ENCODE data around the gene CNOT4.

CNOT4 gene

GRCh38 chr7:135403302-135403701, 106.6 kb downstream of the CNOT4 start:
- DNase-seq (ENCODE audit: low read depth in 2 of 2), result no peak

GRCh38 chr7:135397689-135398088, 112.2 kb downstream of the CNOT4 start:
- no peak for DNase-seq (ENCODE audit: low read depth in 2 of 2)

GRCh38 chr7:135392701-135393100, 117.2 kb downstream of the CNOT4 start:
- no peak for DNase-seq (ENCODE audit: low read depth in 2 of 2)

GRCh38 chr7:135391514-135391913, 118.4 kb downstream of the CNOT4 start:
- DNase-seq (ENCODE audit: low read depth in 2 of 2), result no peak

- DNase-seq (ENCODE audit: low read depth in 2 of 2), result no peak
These were observed 119.1 kb downstream of the CNOT4 start for GRCh38 chr7:135390829-135391228.

- DNase-seq (ENCODE audit: low read depth in 2 of 2), result no peak
These were observed 119.9 kb downstream of the CNOT4 start for GRCh38 chr7:135389971-135390370.

- DNase-seq (ENCODE audit: low read depth in 2 of 2), result no peak
These were observed 121.3 kb downstream of the CNOT4 start for GRCh38 chr7:135388616-135389015.

- no peak for DNase-seq (ENCODE audit: low read depth in 2 of 2)
These were observed 123.1 kb downstream of the CNOT4 start for GRCh38 chr7:135386776-135387175.

GRCh38 chr7:135386181-135386580, 123.7 kb downstream of the CNOT4 start:
- no peak for DNase-seq (ENCODE audit: low read depth in 2 of 2)

GRCh38 chr7:135385209-135385608, 124.7 kb downstream of the CNOT4 start:
- DNase-seq (ENCODE audit: low read depth in 2 of 2), result no peak

- DNase-seq (ENCODE audit: low read depth in 2 of 2), result no peak
These were observed 126.3 kb downstream of the CNOT4 start for GRCh38 chr7:135383525-135384175.

GRCh38 chr7:135382173-135382572, 127.7 kb downstream of the CNOT4 start:
- no peak for DNase-seq (ENCODE audit: low read depth in 2 of 2)

GRCh38 chr7:135381369-135381768, 128.5 kb downstream of the CNOT4 start:
- DNase-seq (ENCODE audit: low read depth in 2 of 2), result no peak

- no peak for DNase-seq (ENCODE audit: low read depth in 2 of 2)
These were observed 129.6 kb downstream of the CNOT4 start for GRCh38 chr7:135380351-135380750.

GRCh38 chr7:135377171-135377570, 132.7 kb downstream of the CNOT4 start:
- DNase-seq (ENCODE audit: low read depth in 2 of 2), result no peak

GRCh38 chr7:135375908-135376699, 133.8 kb downstream of the CNOT4 start:
- DNase-seq (ENCODE audit: low read depth in 2 of 2), result no peak

GRCh38 chr7:135374736-135375135, 135.2 kb downstream of the CNOT4 start:
- DNase-seq (ENCODE audit: low read depth in 2 of 2), result no peak

GRCh38 chr7:135372222-135372621, 137.7 kb downstream of the CNOT4 start:
- DNase-seq (ENCODE audit: low read depth in 2 of 2), result no peak

- DNase-seq (ENCODE audit: low read depth in 2 of 2), result no peak
These were observed 139.2 kb downstream of the CNOT4 start for GRCh38 chr7:135370656-135371055.

- DNase-seq (ENCODE audit: low read depth in 2 of 2), result no peak
These were observed 140.5 kb downstream of the CNOT4 start for GRCh38 chr7:135369405-135369804.

GRCh38 chr7:135368416-135369186, 141.3 kb downstream of the CNOT4 start:
- no peak for DNase-seq (ENCODE audit: low read depth in 2 of 2)

GRCh38 chr7:135366843-135367508, 142.9 kb downstream of the CNOT4 start:
- no peak for DNase-seq (ENCODE audit: low read depth in 2 of 2)

All from stimulated activated CD4-positive, alpha-beta T cell treated with anti-CD3 and anti-CD28 coated beads, Interleukin-4, amount 100 ng/mL, for 48 hours (primary cell).